ENCODE data around the gene RBP5. TPM values are rescaled to one million over a fixed set of nuclear protein-coding genes. Genes with fewer than 3 reads are reported as not detected.

RBP5 gene
- total RNA-seq, 2 experiments from 2014 or later, result 0.19 TPM; not detected in 1

- ChIA-PET CTCF (interaction anchor here (0.5 to 2.4 kb wide), 18 partner anchors 13 to 753 kb away, joined by 3 to 10 read pairs (median 4); no protein-coding TSS in a partner anchor), POLR2A (interaction anchor here (1.0 to 2.4 kb wide), 4 partner anchors 15 to 164 kb away, joined by 3 to 14 read pairs (median 6); partner anchors contain the start of genes C12orf57, LPCAT3 and RNU7-1)
These were observed 19.7 kb downstream of the RBP5 start, which contains the start of gene C1RL for GRCh38 chr12:7108796-7109571. Gene C1RL, minus strand, starts transcription at chr12:7109214. Its CDS starts 34 bp downstream, at chr12:7109180.

DNA sequence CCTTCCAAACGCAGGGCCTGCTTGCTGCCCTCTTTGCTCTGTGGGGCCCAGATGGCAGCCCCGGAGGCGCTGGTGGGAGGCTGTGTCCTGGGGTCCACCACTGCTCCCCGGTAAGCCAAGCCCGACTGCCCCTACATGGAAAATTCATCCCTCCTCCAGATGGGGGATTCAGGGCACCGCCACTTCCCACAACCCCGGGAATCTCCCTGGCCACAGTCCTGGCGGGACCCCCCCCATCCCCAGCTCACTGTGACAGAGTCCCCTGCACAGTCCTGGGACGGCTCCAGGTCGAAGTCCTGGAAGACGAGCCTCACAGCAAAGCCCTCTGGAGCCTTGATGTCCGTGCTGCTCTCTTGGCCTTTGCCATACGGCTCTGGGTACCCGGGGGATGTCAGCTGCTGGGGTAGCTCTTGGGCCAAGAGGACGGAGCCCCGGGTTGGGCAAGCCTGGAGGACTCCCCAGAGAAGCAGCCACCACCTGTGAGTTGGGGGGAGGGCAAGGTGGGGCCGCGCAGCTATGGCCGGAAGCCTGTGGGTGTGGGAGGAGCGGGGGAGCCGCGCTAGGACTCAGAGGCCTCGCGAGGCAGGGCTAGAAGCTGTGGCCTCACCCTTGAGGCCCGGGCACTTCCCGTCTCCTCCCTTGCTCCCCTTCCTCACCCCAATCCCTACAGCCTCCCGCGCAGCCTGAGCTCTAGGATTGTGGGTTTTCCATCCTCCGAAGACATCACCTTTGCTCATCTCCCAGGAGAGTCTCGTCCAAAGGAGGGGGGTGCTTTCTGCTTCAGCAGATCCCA lies 20.5 kb downstream of the RBP5 start:
- ChIA-PET CTCF (interaction anchor here (0.8 to 2.4 kb wide), 13 partner anchors 12 to 754 kb away, joined by 3 to 10 read pairs (median 4); partner anchors contain the start of genes PTPN6 and SPSB2), POLR2A (interaction anchor here (0.5 to 2.4 kb wide), 5 partner anchors 14 to 180 kb away, joined by 3 to 14 read pairs (median 4); partner anchors contain the start of genes C12orf57, LPCAT3 and RNU7-1)

- POLR2A ChIA-PET, result interaction anchor here (0.5 to 2.4 kb wide), 4 partner anchors 14 to 179 kb away, joined by 4 to 14 read pairs (median 6); partner anchors contain the start of genes C12orf57, LPCAT3 and RNU7-1
- CTCF ChIA-PET, result interaction anchor here (0.9 to 2.1 kb wide), 9 partner anchors 12 to 236 kb away, joined by 3 to 10 read pairs (median 3); partner anchors contain the start of genes PTPN6 and SPSB2
These were observed 21.1 kb downstream of the RBP5 start for GRCh38 chr12:7107636-7108002.

DNA sequence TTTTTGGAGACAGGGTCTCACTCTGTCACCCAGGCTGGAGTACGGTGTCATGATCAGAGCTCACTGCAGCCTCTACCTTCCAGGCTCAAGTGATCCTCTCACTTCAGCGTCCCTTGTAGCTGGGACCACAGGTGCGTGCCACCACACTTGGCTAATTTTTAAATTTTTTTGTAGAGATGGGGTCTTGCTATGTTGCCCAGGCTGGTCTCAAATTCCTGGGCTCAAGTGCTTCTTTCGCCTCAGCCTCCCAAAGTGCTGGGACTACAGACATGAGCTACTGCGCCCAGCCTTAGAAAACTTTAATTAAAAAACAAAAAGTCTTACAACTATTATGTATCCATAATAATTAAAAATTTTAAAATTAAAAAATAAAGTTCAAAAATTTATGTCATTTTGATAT lies 21.5 kb downstream of the RBP5 start:
- CTCF ChIA-PET, result interaction anchor here (0.6 to 2.1 kb wide), 8 partner anchors 11 to 236 kb away, joined by 3 to 10 read pairs (median 4); partner anchors contain the start of gene PTPN6
- POLR2A ChIA-PET, result interaction anchor here (0.6 to 2.4 kb wide), 3 partner anchors 16 to 163 kb away, joined by 3 to 14 read pairs (median 4); partner anchors contain the start of genes C12orf57, LPCAT3 and RNU7-1

GRCh38 chr12:7106082-7106481 lies 22.6 kb downstream of the RBP5 start:
- POLR2A ChIA-PET, result no interaction called here
- CTCF ChIA-PET, result no interaction called here

DNA sequence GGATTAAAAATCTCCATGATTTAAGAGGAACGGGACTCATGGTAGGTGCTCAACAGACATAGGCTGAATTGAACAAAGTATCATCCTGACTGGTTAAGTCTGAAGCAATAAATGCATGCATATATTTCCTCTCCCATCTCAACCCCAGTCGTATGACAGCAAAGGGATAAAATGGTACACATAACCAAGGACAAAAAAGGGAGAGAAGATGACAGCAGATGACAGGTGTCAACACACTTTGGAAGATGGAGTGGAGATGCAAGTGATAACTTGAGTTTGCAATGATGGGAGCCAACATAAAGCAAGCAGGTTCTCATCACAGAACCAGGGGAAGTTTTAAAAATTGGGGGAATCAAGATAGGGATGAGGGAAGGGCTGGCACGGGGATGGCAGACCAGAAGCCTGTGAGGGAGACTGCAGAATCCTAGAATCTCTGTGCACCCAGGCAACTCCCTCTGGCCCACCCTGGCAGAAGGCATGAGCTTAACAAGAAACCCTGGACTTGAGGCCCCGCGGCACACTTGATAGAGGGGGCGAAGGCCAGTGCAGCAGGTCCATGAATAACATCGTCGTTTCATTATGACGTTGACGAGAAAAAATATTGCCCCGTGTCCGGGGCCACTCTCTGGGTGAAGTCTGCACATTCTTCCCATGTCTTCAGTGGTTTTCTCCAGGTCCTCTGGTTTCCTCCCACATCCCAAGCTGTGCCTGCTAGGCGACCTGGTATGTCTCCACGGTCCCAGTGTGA lies 24.7 kb downstream of the RBP5 start:
- CTCF ChIA-PET, result interaction anchor here (0.9 kb wide), 1 partner anchor 11 kb away, joined by 3 read pairs; the partner anchor contains the start of gene C1R
- POLR2A ChIA-PET, result no interaction called here

GRCh38 chr12:7102582-7102981 lies 26.1 kb downstream of the RBP5 start:
- ChIA-PET POLR2A (no interaction called here), CTCF (interaction anchor here (1.1 kb wide), 1 partner anchor 11 kb away, joined by 3 read pairs; no protein-coding TSS in a partner anchor)

DNA sequence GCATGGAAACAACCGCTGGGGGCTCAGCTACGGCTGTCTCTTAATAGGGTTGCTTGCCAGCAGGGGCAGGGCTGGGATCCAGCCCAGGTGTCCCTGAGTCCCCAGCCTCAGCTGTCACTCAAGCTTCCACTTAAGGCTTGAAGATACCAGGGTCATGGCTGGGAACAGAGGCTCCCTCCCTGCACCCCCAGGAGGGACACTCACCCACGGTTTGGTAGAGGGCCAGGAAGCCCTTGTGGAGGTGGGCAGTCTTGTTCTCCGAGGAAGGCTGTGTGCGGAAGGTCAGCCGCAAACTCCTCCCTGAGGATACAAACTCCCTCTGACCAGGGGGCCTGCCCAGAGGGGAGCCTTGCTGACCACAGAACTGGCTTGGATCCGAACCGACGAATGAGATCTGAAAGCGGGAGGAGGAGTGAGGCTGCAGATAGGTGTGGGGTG lies 27.0 kb downstream of the RBP5 start:
- POLR2A ChIA-PET, result no interaction called here
- CTCF ChIA-PET, result no interaction called here

DNA sequence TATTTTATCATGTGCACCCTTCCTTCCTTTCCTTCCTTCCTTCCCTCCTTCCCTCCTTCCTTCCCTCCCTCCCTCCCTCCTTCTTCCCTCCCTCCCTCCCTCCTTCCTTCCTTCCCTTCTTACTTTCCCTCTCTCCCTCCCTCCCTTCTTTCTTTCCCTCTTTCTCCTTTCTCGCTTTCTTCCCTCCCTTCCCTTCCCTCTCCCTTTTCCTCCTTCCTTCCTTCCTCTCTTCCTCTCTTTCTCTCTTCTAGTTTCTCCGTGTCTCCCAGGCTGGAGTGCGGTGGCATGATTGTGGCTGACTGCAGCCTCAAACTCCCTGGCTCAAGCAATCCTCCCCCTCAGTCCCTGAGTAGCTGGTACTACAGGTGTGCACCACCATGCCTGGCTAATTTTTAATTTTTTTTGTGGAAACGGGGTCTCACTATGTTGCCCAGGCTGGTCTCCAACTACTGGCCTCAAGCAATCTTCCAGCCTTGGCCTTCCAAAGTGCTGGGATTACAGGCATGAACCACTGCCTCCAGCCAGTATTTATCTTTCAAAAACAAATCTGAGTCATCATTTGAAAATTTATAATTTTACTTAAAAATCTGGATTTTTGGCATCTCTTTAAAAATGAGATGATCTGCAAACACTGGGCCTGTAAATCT lies 27.5 kb downstream of the RBP5 start:
- CTCF ChIA-PET, result no interaction called here
- POLR2A ChIA-PET, result no interaction called here

DNA sequence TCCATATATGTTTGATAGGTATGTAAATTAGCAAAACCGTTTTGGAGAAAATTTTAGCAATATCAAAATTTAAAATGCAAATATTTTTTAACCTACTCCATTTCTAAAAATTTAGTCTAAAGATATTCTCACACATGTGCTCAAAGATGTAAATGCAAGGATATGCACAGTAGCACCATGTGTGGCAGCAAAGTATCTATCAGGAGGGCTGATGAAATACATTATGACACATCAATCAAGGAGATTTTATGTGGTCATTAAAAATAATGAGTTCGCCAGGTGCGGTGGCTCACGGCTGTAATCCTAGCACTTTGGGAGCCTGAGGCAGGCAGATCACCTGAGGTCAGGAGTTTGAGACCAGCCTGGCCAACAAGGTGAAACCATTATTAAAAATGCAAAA lies 28.4 kb downstream of the RBP5 start:
- POLR2A ChIA-PET, result no interaction called here
- CTCF ChIA-PET, result no interaction called here

DNA sequence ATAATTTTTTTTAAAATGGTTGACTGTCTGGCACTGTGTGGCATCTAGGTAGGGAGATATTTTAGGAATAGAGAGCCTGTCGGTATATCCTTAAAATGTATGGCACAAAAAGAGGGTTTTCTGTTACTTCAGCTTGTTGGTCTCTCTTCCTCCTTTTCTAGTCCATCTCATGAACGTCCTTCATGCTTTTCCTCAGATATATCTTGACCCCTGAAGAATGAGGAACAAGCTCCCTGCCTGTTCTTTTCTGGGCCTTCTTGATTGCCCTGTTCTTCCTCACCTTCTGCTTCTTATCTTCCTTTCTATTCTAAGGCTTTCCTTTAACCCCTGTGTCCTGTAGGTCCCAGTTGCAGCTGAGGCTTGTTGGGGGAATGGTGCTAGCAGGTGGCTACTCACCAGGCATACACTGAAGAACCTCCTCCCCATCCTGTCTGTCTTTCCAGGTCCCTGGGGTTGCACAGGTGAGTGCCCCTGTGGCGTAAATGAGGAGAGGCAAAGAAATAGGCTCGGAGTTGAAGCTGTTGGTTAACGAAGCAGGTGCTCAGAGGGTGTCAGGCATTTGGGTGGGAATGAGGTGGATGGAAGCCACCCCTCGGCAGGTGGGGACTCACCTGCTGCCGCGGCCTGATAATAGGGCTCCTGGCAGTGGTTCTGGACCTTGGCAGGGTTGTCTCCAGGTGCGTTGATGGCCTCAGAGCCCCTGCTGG lies 29.2 kb downstream of the RBP5 start:
- CTCF ChIA-PET, result no interaction called here
- POLR2A ChIA-PET, result no interaction called here

- ChIA-PET CTCF (interaction anchor here (2.1 kb wide), 1 partner anchor 11 kb away, joined by 7 read pairs; the partner anchor contains the start of gene C1RL), POLR2A (no interaction called here)
These were observed 31.7 kb downstream of the RBP5 start for GRCh38 chr12:7096979-7097378.

- ChIA-PET CTCF (interaction anchor here (2.1 kb wide), 1 partner anchor 12 kb away, joined by 7 read pairs; the partner anchor contains the start of gene C1RL), POLR2A (no interaction called here)
These were observed 32.4 kb downstream of the RBP5 start for GRCh38 chr12:7096006-7096932.

GRCh38 chr12:7093892-7094291 lies 34.8 kb downstream of the RBP5 start:
- ChIA-PET CTCF (interaction anchor here (0.6 to 1.6 kb wide), 4 partner anchors 13 to 25 kb away, joined by 3 to 10 read pairs (median 5); partner anchors contain the start of gene C1RL), POLR2A (interaction anchor here (1.8 kb wide), 1 partner anchor 14 kb away, joined by 8 read pairs; no protein-coding TSS in a partner anchor)

GRCh38 chr12:7093486-7093885 lies 35.2 kb downstream of the RBP5 start:
- CTCF ChIA-PET, result interaction anchor here (0.6 to 1.6 kb wide), 5 partner anchors 14 to 60 kb away, joined by 3 to 10 read pairs (median 5); partner anchors contain the start of gene C1RL
- POLR2A ChIA-PET, result interaction anchor here (1.8 kb wide), 1 partner anchor 15 kb away, joined by 8 read pairs; no protein-coding TSS in a partner anchor

DNA sequence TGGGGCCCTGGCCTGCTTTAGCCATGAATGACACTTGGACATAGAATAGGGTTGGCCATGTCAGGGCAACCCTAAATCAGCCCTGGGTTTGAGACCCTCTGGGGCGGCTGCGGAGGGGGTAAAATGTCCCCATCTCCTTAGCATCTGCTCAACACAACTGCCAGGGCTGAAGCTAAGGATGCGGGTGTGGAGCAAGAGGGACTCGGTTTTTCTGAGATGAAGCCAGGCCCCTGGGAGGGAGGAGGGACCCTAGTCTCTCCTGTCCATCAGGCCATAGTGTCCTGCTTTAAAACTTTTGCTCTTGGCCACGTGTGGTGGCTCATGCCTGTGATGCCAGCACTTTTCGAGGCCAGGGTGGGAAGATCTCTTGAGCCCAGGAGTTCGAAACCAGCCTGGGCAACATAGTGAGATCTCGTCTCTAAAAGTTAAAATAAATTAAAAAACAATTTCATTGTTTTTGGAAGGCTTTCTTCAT lies 35.7 kb downstream of the RBP5 start:
- POLR2A ChIA-PET, result interaction anchor here (1.8 kb wide), 1 partner anchor 15 kb away, joined by 8 read pairs; no protein-coding TSS in a partner anchor
- CTCF ChIA-PET, result interaction anchor here (0.8 to 1.6 kb wide), 9 partner anchors 10 to 142 kb away, joined by 3 to 10 read pairs (median 4); partner anchors contain the start of genes C1RL and PTPN6
